AG08396 (cell line): ENCODE measurements around the gene TNFAIP1.

ENCODE experiments used
- DNase-seq: peaks from one replicate; pipeline ENCODE4 v3.0.0; 2012; ENCODE audit warnings: low spot score, mixed read lengths

The TNFAIP1 gene

GRCh38 chr17:28345419-28346198, 10.0 kb downstream of the TNFAIP1 start:
- no peak for DNase-seq

DNA sequence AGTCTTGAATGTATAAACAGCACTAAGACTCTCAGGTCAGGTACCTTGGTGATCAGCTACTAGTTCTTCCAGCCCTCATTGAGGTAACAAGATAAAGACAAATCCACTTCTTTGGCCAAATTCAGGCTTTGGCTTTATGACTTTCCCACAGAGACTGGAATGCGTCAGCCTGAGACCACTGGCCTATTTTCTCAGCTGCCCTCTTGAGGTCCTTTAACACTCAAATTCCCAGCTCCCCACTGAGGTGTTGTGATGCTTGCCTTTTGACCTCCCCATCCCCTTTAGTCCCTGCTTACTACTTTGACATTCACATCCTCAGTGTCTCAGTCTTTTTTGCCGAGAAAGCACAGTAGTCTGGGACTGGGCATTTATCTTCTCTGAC, 10.6 kb downstream of the TNFAIP1 start:
- no peak for DNase-seq

DNA sequence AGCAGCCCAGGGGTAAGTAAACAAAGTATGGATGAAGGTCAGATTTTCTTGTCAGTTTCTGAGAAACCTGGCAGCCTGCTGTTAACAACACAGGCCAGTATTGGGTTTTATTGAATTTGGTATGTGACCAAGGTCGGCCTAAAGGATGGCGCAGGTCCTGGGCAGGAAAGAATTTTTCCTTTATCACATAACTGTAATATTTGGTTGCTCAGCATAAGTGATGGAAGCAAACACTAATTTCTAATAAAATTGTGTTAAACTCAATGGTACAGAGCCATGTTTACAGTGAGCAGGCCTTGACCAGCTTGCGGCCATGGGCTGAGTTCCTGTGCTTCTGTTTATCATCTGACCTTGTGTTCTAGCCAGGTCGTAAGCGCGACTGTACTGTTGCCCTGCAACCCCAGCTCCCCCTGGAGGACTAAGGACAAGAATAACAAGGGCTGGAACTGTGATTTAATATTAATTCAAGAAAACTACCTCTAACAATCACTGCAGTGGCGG, 11.2 kb downstream of the TNFAIP1 start:
- DNase-seq: no peak

GRCh38 chr17:28347261-28347891, 11.8 kb downstream of the TNFAIP1 start:
- DNase-seq: peak; percentile 81

DNA sequence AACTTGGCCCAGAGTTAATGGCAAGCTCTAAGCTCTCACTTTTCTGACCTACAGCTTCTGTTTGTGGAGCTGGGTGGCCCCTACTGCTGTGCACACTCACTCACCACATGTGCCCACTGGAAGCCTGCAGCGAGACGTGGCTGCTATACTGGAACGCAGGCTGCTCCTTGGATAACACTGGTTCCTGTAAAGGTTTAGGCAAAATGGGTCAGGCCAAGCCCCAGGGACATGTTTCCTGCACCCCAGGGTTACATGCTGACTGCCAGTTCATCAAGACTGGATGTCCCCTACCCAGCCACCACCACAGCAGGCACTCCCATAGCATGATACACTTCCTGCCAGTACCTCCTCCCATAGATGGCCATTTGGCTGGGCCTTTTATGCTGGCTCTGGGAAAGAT, 13.4 kb downstream of the TNFAIP1 start:
- DNase-seq: no peak

DNA sequence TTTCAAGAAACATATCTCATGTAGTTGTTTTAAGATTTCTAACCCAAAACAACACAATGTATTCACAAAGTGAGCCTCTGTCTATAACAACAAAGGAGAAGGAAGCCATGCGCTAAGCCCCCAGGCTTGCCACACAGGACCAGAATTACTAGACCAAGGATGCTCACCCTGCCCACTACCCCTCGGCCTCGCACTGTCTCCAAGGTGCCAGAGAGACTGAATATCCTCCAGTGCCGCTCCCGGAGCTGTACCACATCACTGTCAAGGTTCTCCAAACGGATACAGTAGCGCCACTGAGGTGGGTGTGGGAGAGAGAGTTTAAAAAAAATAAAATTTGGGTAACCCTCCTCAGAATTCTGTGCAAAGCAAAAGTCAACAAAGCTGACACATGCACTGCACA, 14.7 kb downstream of the TNFAIP1 start:
- DNase-seq: no peak

GRCh38 chr17:28357061-28357900, 21.7 kb downstream of the TNFAIP1 start, which contains the start of gene POLDIP2:
Gene POLDIP2 (minus strand): TSS chr17:28357527. CDS start chr17:28357448, 79 bp downstream.
- peak; percentile 97 for DNase-seq

DNA sequence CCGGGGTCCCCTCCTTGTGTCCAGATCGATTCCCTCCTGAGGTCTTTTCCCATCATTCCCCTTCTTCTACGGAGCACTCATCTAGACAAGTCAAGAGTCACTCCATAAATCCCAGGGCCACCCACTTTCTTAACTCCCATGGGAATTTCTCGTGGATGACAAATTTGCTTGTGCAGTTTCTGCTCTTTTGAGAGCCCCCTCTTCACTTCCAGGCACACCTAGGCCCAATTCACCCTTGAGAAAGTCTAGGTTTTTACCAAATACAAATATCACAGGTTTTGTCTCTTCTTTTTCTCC, 22.3 kb downstream of the TNFAIP1 start:
- DNase-seq: no peak

DNA sequence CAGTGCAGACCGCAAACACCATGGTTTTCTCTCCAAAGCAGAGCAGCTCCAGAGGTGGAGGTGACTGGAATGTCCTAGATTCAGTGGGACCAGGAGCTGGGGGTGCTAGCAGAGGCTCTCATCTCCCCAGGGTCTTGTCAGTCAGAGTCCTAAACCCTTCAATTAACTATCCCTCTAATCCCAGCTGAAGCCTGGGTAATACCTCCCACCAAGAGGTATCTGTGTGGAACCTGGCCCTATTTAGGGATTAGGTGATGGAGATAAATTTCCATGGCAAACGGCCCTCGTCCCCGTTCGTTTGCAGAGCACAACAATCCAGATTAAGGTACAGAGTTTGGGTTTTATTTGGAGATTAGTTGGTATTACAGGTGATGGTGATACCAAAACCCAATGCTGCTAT, 27.6 kb downstream of the TNFAIP1 start:
- no peak for DNase-seq

DNA sequence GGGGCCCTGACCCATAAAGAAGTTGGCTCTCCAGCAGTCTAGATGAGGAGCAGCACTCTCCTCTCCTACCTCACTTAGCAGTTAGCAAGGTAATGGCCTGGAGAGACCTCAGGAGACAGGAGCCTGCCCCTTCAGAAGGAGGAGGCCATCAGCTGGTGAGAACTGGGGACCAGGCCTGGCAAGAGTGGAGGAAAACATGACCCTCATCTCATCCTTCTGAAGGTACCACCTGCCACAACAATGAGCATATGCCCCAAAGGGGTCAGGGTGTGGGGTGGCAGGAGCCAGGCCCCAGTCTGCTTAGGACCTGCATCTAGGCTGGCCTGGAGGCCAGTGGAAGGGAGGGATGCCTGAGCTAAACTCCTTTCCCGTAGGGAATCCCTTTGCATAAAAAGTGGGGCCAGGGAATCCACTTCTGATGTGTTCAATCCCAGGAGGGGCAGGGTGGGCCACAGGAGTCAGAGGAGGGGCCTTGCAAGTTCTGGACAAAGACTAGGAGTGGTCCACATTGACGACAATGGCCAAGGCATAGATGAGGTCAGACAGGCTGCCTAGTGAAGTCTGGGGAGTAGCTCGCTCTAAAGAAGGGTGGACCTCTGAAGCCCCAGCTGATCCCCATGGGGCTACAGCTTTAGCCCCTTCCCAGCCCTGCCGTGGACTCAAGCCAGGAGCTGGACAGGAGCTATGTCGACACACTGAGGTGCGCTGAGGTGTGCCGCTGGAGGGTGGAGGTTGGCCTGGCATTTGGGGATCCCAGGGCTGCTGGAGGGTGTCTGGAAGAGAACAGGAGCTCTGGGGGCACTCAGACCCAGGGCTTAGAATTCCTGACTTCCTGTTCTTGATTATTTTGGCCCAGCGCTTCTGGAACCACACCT, 28.5 kb downstream of the TNFAIP1 start:
- no peak for DNase-seq

- no peak for DNase-seq
These were observed 29.3 kb downstream of the TNFAIP1 start, which contains the start of gene SEBOX for GRCh38 chr17:28364665-28365363. Gene SEBOX (minus strand): TSS chr17:28365199. CDS start chr17:28365151, 48 bp downstream.

DNA sequence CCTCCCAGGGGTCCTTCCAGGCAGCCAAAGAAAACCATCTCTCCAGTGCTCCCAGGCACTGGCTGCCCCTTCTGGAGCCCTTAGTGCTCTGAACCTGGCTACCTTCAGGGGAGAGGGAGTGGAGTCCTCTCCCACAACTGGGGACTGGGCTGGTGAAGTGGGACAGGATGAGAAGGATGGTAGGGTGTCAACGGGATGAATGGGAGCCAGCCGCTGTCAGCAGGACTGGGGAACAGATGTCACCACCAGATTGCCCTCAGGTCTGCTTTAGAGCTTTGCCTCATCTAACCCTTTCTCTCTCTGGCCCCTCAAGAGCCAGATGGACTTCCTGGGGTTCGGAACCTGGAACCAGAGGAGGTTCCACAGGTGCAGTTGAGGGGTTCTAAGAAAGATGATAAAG, 29.9 kb downstream of the TNFAIP1 start:
- no peak for DNase-seq

DNA sequence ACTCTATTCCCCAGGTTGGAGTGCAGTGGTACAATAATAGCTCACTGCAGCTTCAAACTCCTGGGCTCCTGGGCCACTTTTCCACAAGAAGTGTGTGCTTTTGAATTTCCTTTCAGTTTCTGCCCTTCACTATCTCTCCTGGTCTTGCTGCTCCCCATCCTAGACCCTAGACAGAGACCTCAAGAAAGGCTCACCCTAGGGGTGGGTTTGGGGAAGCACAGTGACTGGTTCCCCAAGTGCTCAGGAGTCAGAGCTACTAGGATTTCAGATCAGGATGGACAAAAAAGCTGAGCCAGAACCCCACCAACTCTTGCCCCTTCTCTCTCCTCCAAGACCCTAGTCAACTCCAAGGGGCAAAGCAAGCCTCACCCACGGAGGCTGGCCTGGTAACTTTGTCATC, 31.0 kb downstream of the TNFAIP1 start:
- DNase-seq: no peak

DNA sequence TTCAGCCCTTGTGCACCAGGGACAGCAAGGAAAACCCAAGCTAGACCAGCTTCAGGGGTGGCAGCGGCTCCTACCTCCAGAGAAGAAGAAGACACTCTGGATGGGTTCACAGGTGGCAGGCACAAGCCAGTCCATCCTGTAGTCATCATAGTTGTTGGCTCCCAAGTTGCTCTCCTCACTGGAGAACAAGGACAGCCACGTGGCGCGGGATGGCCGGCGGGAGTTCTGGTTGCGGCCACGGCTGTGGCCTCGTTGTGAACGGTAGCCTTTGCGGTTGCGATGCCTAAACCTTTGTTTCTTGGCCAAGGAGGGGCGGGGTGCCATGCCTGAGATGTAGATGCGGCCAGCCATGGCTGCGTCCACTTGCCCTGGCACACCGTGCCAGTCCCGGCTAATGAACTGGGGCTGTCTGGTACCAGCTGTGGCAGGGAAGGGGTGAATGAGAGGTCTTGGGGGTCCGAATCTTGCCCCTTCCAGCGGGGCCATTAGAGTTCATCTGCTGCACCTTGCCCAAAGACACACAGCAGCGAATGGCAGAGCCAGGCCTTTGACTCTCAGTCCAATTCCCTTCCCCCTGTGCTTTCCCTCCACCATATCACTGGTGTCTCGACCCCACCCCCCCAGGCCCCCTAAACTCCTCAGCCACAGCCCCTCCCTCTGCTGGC, 32.2 kb downstream of the TNFAIP1 start:
- DNase-seq: no peak

GRCh38 chr17:28368306-28368831, 32.8 kb downstream of the TNFAIP1 start:
- DNase-seq: no peak

DNA sequence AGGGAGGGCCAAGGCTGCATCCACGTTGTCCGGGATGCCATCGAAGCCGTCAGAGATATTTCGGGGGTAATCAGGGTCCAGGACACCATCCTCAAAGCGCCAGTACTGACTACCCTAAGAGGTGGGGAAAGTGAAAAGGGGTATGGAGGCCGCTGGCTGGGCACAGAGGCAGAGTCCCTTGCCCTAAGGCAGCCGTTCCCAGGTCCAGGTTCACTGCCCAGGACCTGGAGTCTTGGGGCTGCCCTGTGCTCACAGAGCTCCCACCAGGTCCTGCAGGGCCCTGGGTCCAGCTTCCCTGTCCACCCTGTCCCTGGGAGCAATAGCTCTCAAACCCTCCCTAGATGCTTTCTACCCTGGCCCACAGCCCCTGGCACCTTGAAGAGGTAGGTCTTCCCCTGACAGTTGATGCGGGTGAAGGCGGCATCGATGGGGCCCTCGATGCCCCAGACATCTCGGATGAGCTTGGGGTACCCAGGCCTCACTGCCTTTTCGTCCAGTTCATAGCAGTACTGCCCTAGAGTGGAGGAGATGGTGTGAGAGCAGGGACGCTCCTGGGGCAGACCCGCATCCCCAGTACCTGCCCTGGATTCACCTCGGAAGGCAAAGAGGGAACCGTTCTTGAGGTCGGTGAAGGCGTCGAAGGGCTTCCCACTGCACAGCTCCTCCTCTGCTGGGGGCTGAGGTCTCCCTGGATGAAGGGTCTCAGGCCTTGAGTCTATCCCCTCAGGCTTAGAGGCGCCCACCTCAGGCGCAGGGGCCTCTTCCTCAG, 33.5 kb downstream of the TNFAIP1 start:
- DNase-seq: no peak

DNA sequence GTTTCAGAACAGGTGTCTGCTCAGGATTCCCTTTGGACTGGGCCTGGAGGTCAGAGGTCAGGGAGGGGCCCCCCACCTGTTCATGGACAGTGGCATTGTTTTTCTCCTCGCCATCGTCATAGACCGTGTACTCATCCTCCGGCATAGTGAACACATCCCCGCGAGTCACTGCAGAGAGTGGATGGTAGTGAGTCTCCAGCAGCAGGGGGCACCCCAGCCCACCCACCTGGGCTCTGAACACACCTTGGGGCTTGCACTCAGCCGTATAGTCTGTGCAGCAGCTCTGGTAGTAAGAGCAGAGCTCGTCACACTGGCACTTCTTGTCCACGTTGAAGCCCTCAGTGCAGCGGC, 34.1 kb downstream of the TNFAIP1 start:
- no peak for DNase-seq

- peak; percentile 64 for DNase-seq
These were observed 34.6 kb downstream of the TNFAIP1 start, which contains the start of gene VTN for GRCh38 chr17:28370035-28370743. Gene VTN (minus strand): TSS chr17:28370307. CDS start chr17:28370203, 104 bp downstream.

DNA sequence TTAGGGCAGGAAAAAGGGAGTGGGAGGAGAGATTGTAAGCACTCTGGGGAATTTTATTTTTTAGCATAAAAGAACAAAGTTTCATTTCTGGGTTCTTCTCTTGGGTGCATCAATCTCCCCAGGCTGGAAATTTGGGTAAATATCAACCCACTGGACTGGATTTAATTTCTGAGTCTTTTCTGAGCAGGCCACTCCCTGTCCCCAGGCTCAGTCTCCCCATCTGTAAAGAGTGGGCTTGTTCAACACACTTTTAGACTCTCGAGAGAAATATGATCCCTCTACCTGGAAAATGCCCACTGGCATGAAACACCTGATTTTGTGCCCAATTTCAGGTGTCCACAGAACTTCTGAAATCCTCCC, 35.2 kb downstream of the TNFAIP1 start:
- DNase-seq: no peak
